Right kidney (tissue), 1 donor: Measurements from ENCODE around the gene VGLL1.

ENCODE experiments used
- DNase-seq: peaks from one replicate; pipeline ENCODE4 v3.0.0-alpha.2; 2016

Gene VGLL1

GRCh38 chrX:136549226-136549625, 17.2 kb downstream of the VGLL1 start:
- no peak for DNase-seq

- no peak for DNase-seq
Measured at GRCh38 chrX:136551410-136551809, 19.4 kb downstream of the VGLL1 start.

DNA sequence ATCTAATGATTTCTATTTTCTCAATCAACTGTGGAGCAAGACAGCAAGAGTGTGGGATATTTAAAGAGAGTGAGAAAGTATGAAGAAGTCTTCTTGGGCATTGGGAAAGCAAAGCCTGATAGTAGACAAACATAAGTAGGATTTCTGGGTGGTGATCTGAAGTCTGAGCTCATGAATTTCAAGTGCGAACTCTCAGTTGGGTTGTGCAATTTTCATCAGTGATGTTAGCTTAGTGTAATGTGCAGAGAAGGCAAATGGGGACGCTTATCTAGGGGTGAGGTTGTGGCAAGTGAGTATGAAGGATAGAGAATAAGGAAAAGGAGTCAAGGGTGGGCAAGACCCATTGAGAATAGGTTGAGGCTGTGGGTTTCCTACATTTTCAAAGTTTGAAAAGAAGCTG, 23.7 kb downstream of the VGLL1 start:
- DNase-seq, result no peak

- no peak for DNase-seq
Measured at GRCh38 chrX:136572030-136572429, 40.0 kb downstream of the VGLL1 start.

DNA sequence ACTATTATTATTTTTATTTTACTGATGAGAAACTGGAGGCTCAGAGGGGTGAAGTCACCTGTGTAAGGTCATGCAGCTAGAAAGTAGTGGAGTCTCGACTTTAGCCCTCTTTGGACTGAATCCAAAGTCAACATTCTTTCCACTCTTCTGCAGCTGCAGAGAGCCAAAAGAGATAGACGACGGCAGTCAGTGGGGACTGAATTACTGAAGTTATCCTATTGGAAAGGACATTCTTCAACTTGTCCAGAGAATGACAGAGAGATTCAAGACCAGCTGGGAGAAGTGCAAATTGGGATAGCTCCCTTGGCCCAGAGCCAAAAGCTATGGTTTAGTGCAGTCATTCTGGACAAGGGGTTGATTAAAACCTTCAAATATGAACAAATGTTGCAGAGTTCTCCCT, 42.5 kb downstream of the VGLL1 start:
- DNase-seq, result no peak

DNA sequence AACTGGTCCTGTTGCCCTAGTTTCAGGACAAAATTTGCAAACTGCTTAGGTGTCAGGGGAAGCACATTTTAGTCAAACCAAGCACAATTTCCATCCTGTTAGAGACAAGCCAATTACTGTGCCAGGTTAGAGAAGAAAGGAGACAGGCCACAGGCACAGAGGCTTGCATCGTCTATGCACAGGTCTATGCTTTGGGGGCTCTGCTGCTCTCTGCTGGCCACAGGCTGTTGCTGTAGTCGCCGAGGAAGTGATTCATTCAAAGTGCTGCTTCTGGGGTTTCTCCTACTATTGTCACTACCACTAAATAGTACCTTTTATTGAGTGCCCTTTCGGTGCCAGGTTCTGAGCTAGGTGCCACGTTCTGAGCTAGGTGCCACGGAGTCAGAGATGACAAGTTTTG, 45.5 kb downstream of the VGLL1 start:
- DNase-seq, result no peak

GRCh38 chrX:136580316-136580715, 48.3 kb downstream of the VGLL1 start:
- DNase-seq, result no peak

GRCh38 chrX:136582624-136583023, 50.6 kb downstream of the VGLL1 start:
- no peak for DNase-seq

DNA sequence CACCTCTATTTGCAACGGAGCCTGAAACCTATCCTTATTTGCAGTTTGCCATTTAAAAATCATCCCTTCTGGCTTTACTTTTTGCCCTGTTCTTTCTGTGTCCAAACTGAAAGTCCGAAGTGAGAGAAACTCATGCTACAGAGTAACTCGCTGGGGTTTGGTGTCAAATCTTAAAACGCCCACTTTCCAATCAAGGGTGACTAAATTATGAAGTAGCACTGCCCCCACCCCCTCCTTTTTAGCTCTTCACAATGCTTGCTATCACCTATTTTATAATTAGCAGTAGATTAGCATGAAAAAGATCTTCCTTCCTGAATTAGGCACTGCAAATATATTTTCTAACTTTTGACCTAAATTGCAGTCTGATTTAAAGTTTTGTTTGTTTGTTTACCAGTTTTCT, 52.5 kb downstream of the VGLL1 start:
- DNase-seq, result no peak

GRCh38 chrX:136585262-136585661, 53.2 kb downstream of the VGLL1 start:
- no peak for DNase-seq

GRCh38 chrX:136585960-136586359, 53.9 kb downstream of the VGLL1 start:
- DNase-seq, result no peak

- no peak for DNase-seq
Measured at GRCh38 chrX:136586386-136586785, 54.4 kb downstream of the VGLL1 start.

GRCh38 chrX:136587532-136587931, 55.5 kb downstream of the VGLL1 start:
- DNase-seq, result no peak

DNA sequence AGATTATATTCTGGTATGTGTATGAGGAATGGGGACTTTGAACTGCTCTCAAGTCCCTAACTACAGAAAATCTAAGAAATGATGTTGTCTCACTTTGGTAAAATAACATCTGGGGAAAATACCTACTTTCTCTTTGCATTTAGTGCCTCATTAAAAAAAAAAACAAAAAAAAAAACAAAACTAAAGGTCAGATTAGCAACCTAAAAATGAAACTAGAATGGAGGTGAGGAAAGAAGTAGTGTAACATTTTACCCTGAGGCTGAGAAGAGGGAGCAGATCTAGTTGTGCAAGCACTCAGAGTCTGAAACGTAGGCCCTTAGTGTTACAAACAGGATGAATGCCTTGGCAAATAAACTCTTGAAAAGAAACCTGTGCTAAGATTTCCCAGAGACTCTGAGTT, 56.0 kb downstream of the VGLL1 start:
- DNase-seq, result no peak

DNA sequence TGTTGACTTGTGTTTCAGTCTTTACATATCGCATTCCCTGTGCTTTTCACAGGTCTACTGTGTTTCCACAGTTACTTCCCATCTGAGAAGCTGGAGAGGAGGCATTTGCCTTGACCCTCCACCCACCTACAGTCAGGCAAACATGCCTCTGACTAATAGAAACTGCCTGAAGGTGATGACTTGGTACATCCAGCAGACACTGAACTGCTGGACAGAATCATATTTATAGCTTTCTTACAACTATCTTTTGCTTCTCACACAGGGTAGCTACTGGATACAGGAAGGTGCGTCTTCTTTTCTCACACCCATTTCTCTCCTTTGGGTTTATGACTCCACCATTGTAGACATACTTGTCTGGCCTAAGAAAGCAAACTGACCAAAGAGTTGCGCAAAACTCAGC, 58.0 kb downstream of the VGLL1 start:
- no peak for DNase-seq

- DNase-seq, result no peak
Measured at GRCh38 chrX:136597356-136597755, 65.3 kb downstream of the VGLL1 start.

GRCh38 chrX:136597954-136598353, 65.9 kb downstream of the VGLL1 start:
- DNase-seq, result no peak

DNA sequence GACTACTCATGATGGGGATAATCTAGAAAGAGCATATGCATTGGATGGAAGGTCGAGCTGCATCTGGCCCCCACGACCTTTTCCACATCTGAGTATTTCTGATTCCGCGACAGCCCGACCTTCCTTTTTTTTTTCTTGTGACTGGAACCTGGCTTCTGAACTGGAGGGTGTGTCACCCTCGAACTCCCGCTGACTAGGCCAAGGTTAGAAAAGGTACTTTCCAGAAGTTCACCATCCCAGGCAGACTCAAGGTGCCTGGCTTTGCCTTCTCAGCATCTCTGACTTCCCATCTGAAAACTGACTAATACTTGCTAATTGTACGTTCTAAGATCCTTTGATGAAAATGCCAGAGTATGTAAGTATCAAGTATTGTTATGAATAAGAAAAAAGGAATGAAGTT, 66.6 kb downstream of the VGLL1 start:
- DNase-seq, result no peak

GRCh38 chrX:136600059-136600458, 68.0 kb downstream of the VGLL1 start:
- DNase-seq, result no peak
